ENCODE measurements around the gene RNU2-1. TPM values are rescaled to one million over a fixed set of nuclear protein-coding genes. Genes with fewer than 3 reads are reported as not detected.

Gene RNU2-1
- total RNA-seq, 1 experiment from 2014 or later, result not detected

Other genes starting within 250 kb of the RNU2-1 start
- 1,310 and 1,529 TPM in 2 replicates for gene RPL27, start 235.6 kb downstream of the RNU2-1 start, total RNA-seq (2014; rRNA removed; shearing (Covaris generic); ENCODE audit: low replicate concordance)
- gene IFI35, start 227.2 kb downstream of the RNU2-1 start, total RNA-seq (2014; rRNA removed; shearing (Covaris generic); ENCODE audit: low replicate concordance), result 42.9 and 90.9 TPM in 2 replicates
- gene VAT1, start 211.6 kb downstream of the RNU2-1 start, total RNA-seq (2014; rRNA removed; shearing (Covaris generic); ENCODE audit: low replicate concordance), result 163 and 181 TPM in 2 replicates
- gene RND2, start 208.7 kb downstream of the RNU2-1 start, total RNA-seq (2014; rRNA removed; shearing (Covaris generic); ENCODE audit: low replicate concordance), result 1.2 TPM in 1 of 2 replicates, not detected in the other
- gene BRCA1, start 108.6 kb downstream of the RNU2-1 start, total RNA-seq (2014; rRNA removed; shearing (Covaris generic); ENCODE audit: low replicate concordance), result 36.4 and 41.3 TPM in 2 replicates
- gene NBR1, start 62.8 kb downstream of the RNU2-1 start, total RNA-seq (2014; rRNA removed; shearing (Covaris generic); ENCODE audit: low replicate concordance), result 55.0 and 74.3 TPM in 2 replicates
- 6.7 and 8.7 TPM in 2 replicates for gene TMEM106A, start 22.1 kb downstream of the RNU2-1 start, total RNA-seq (2014; rRNA removed; shearing (Covaris generic); ENCODE audit: low replicate concordance)
- not detected in 2 replicates for gene CCDC200, start 5.4 kb downstream of the RNU2-1 start, total RNA-seq (2014; rRNA removed; shearing (Covaris generic); ENCODE audit: low replicate concordance)
- 49.3 and 50.6 TPM in 2 replicates for gene ARL4D, start 165.0 kb upstream of the RNU2-1 start, total RNA-seq (2014; rRNA removed; shearing (Covaris generic); ENCODE audit: low replicate concordance)
- gene DHX8, start 250.0 kb upstream of the RNU2-1 start, total RNA-seq (2014; rRNA removed; shearing (Covaris generic); ENCODE audit: low replicate concordance), result 27.1 and 29.2 TPM in 2 replicates

Measured in Caki2 (cell line).